HEK293T (cell line): ENCODE measurements around the gene PCNP.

Source experiments
- BHLHE40 ChIP-seq: fragments of 450-650 bp; IDR thresholded peaks from 2 replicates; pipeline ENCODE4 v1.6.1; 2016; ENCODE audit warnings: mild to moderate bottlenecking, moderate library complexity, borderline replicate concordance
- FOXK2 ChIP-seq: fragments of 450-650 bp; IDR thresholded peaks from 2 replicates; pipeline ENCODE4 v1.6.1; 2016; ENCODE audit warnings: mild to moderate bottlenecking
- L3MBTL2 ChIP-seq: fragments of 450-650 bp; conservative IDR thresholded peaks from 2 replicates; pipeline ENCODE4 v1.6.1; 2016; ENCODE audit warnings: mild to moderate bottlenecking
- LEF1 ChIP-seq: fragments of 450-650 bp; IDR thresholded peaks from 2 replicates; pipeline ENCODE4 v1.6.1; 2017; ENCODE audit warnings: mild to moderate bottlenecking, borderline replicate concordance
- NFRKB ChIP-seq: fragments of 450-650 bp; IDR thresholded peaks from 2 replicates; pipeline ENCODE4 v1.6.1; 2016; ENCODE audit warnings: mild to moderate bottlenecking, moderate library complexity
- PKNOX1 ChIP-seq: fragments of 450-650 bp; IDR thresholded peaks from 2 replicates; pipeline ENCODE4 v1.6.1; 2016
- SP1 ChIP-seq: fragments of 450-650 bp; IDR thresholded peaks from 2 replicates; pipeline ENCODE4 v1.6.1; 2017
- SUZ12 ChIP-seq: fragments of 450-650 bp; IDR thresholded peaks from 2 replicates; pipeline ENCODE4 v1.6.1; 2016; ENCODE audit warnings: mild to moderate bottlenecking
- TARDBP ChIP-seq: fragments of 450-650 bp; IDR thresholded peaks from 2 replicates; pipeline ENCODE4 v1.6.1; 2016
- ZNF384 ChIP-seq: fragments of 450-650 bp; IDR thresholded peaks from 2 replicates; pipeline ENCODE4 v1.6.1; 2016

- no peak for TF ChIP-seq SUZ12
- no peak for TF ChIP-seq PKNOX1
- no peak for TF ChIP-seq SP1
- TF ChIP-seq NFRKB, result no peak
- TF ChIP-seq BHLHE40, result no peak
- TF ChIP-seq L3MBTL2, result no peak
- TF ChIP-seq TARDBP, result no peak
- no peak for TF ChIP-seq ZNF384
- no peak for TF ChIP-seq LEF1
- TF ChIP-seq FOXK2, result no peak
Observed at GRCh38 chr3:101639280-101639963, 65.4 kb downstream of the PCNP start.
